ENCODE results near the gene C17orf114.

GRCh38 chr17:4846635-4847390 is 44.7 kb upstream of the C17orf114 start:
- no peak for TF ChIP-seq CTCF (IDR thresholded peaks at IDR 0.05)
- no peak for TF ChIP-seq ZFX (IDR thresholded peaks at IDR 0.05; ENCODE audit: borderline replicate concordance)

All from 22Rv1 (cell line).